ENCODE data around the gene TUBG2. TPM values are rescaled to one million over a fixed set of nuclear protein-coding genes. Genes with fewer than 3 reads are reported as not detected.

The TUBG2 gene
- total RNA-seq, 2 donors from 2014 or later: 36.8 to 57.7 TPM

- H3K36me3 ChIP-seq: peaks cover 0 to 12% of the 10 kb centered on the region in 2 donors
- no peak overlapping the region for H3K4me3 ChIP-seq
- TF ChIP-seq POLR2AphosphoS5 (IDR thresholded peaks at IDR 0.05) (no peak), POLR2A (IDR thresholded peaks at IDR 0.05) (no peak), CTCF (IDR thresholded peaks at IDR 0.05) (peak in 1 of 4 experiments; percentile 10)
- no peaks in the 10 kb centered on the region for H3K27me3 ChIP-seq (replicated peaks; ENCODE audit: insufficient read depth)
- peak; percentile 26 for DNase-seq (ENCODE audit: low spot score)
- peaks cover 25% of the 10 kb centered on the region for H3K4me1 ChIP-seq (replicated peaks)
- intact Hi-C loops (cut with DNase I): loop anchor here (10.0 kb wide), 1 partner anchor 247 kb away; the partner anchor contains the start of gene CAVIN1
- peak overlapping the region; percentile 28 to 98 for H3K27ac ChIP-seq
- no peaks in the 10 kb centered on the region for H3K9me3 ChIP-seq
- 25% methylated on average over 28 of the region's 28 CpGs for WGBS
Observed at GRCh38 chr17:42672038-42672437, 13.0 kb downstream of the TUBG2 start.

- peak overlapping the region; percentile 17 to 66 for H3K4me3 ChIP-seq
- no peaks in the 10 kb centered on the region for H3K27me3 ChIP-seq (replicated peaks; ENCODE audit: insufficient read depth)
- H3K27ac ChIP-seq: peak overlapping the region; percentile 85 to 98
- peaks cover 0 to 12% of the 10 kb centered on the region in 2 donors for H3K36me3 ChIP-seq
- TF ChIP-seq CTCF (IDR thresholded peaks at IDR 0.05) (no peak), POLR2A (IDR thresholded peaks at IDR 0.05) (no peak), POLR2AphosphoS5 (IDR thresholded peaks at IDR 0.05) (no peak)
- 39% methylated on average over 29 of the region's 30 CpGs for WGBS
- peaks cover 14% of the 10 kb centered on the region for H3K4me1 ChIP-seq (replicated peaks)
- intact Hi-C loops (cut with DNase I): loop anchor here (10.0 kb wide), 1 partner anchor 249 kb away; the partner anchor contains the start of gene CAVIN1
- no peaks in the 10 kb centered on the region for H3K9me3 ChIP-seq
- no peak for DNase-seq (ENCODE audit: low spot score)
Observed at GRCh38 chr17:42673266-42673884, 14.3 kb downstream of the TUBG2 start.

GRCh38 chr17:42673885-42674754, 15.0 kb downstream of the TUBG2 start:
- peak in 2 of 4 experiments; percentile 29 to 34 for TF ChIP-seq CTCF (IDR thresholded peaks at IDR 0.05)
- no peak for TF ChIP-seq POLR2AphosphoS5 (IDR thresholded peaks at IDR 0.05)
- peaks cover 9% of the 10 kb centered on the region for H3K4me1 ChIP-seq (replicated peaks)
- H3K27ac ChIP-seq: peak overlapping the region; percentile 85 to 98
- DNase-seq (ENCODE audit: low spot score): peak; percentile 19
- intact Hi-C loops (cut with DNase I): loop anchor here (10.0 kb wide), 1 partner anchor 249 kb away; the partner anchor contains the start of gene CAVIN1
- no peaks in the 10 kb centered on the region for H3K27me3 ChIP-seq (replicated peaks; ENCODE audit: insufficient read depth)
- peak overlapping the region; percentile 17 to 66 for H3K4me3 ChIP-seq
- H3K36me3 ChIP-seq: peaks cover 0 to 12% of the 10 kb centered on the region in 2 donors
- H3K9me3 ChIP-seq: no peaks in the 10 kb centered on the region
- 5% methylated on average over 32 of the region's 32 CpGs for WGBS

- DNase-seq (ENCODE audit: low spot score): peak; percentile 22
- 17% methylated on average over 9 of the region's 9 CpGs for WGBS
- intact Hi-C loops (cut with DNase I): loop anchor here (5.0 to 10.0 kb wide), 2 partner anchors 68 to 250 kb away; partner anchors contain the start of genes CAVIN1, RETREG3 and TUBG1
- no peak for TF ChIP-seq CTCF (IDR thresholded peaks at IDR 0.05)
- no peak for TF ChIP-seq POLR2AphosphoS5 (IDR thresholded peaks at IDR 0.05)
- TF ChIP-seq POLR2A (IDR thresholded peaks at IDR 0.05): no peak
- Histone ChIP-seq H3K4me3 (peak overlapping the region; percentile 54 to 66), H3K36me3 (peaks cover 0 to 9% of the 10 kb centered on the region in 2 donors), H3K4me1 (replicated peaks) (peaks cover 9% of the 10 kb centered on the region), H3K9me3 (no peaks in the 10 kb centered on the region), H3K27ac (peak overlapping the region; percentile 85 to 98), H3K27me3 (replicated peaks; ENCODE audit: insufficient read depth) (no peaks in the 10 kb centered on the region)
Observed at GRCh38 chr17:42674755-42675347, 15.8 kb downstream of the TUBG2 start.

Data from prostate gland (tissue), 2 donors.